ENCODE data around the gene LAT.

LAT gene

GRCh38 chr16:29023279-29024277 lies 38.7 kb downstream of the LAT start:
- Histone ChIP-seq H3K36me3 (ENCODE audit: control insufficient read depth in 2 of 2, insufficient read depth in 2 of 2, low read length in 2 of 2) (no peaks in the 10 kb centered on the region), H3K4me3 (ENCODE audit: low read length in 2 of 2) (no peak overlapping the region), H3K27me3 (ENCODE audit: control insufficient read depth in 2 of 2, insufficient read depth in 2 of 2, low read length in 2 of 2) (no peaks in the 10 kb centered on the region), H3K4me1 (ENCODE audit: control insufficient read depth in 2 of 2, insufficient read depth in 2 of 2, low read length in 2 of 2) (no peaks in the 10 kb centered on the region), H3K27ac (ENCODE audit: low read depth in 2 of 2, low read length in 2 of 2) (no peak overlapping the region), H3K9ac (ENCODE audit: low read depth in 1 of 2, low read length in 2 of 2) (no peak overlapping the region), H3K9me3 (ENCODE audit: control insufficient read depth in 2 of 2, low read length in 2 of 2) (no peaks in the 10 kb centered on the region)

DNA sequence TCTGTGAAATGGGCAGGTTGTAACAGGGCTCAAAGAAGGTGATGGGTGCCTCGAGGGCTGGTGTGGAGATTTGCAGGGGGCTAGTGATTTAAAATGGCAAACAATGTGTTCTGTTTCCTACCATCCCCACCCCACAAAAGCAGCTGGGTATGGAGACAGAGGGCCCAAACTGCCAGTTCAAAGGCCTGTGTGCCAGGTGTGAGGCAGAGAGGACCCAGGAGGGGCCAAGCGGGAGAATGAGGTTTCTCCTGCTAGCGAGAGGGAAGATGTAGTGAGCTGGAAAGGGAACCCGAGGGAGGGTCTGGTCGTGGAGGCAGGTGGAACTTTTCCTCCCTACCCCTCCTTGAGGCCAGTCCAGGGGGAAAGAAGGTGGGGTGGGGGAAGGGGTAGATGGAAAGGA lies 39.4 kb downstream of the LAT start:
- H3K9ac ChIP-seq (ENCODE audit: low read depth in 1 of 2, low read length in 2 of 2): no peak overlapping the region
- H3K9me3 ChIP-seq (ENCODE audit: control insufficient read depth in 2 of 2, low read length in 2 of 2): no peaks in the 10 kb centered on the region
- no peaks in the 10 kb centered on the region for H3K4me1 ChIP-seq (ENCODE audit: control insufficient read depth in 2 of 2, insufficient read depth in 2 of 2, low read length in 2 of 2)
- no peak overlapping the region for H3K27ac ChIP-seq (ENCODE audit: low read depth in 2 of 2, low read length in 2 of 2)
- no peak overlapping the region for H3K4me3 ChIP-seq (ENCODE audit: low read length in 2 of 2)
- no peaks in the 10 kb centered on the region for H3K36me3 ChIP-seq (ENCODE audit: control insufficient read depth in 2 of 2, insufficient read depth in 2 of 2, low read length in 2 of 2)
- H3K27me3 ChIP-seq (ENCODE audit: control insufficient read depth in 2 of 2, insufficient read depth in 2 of 2, low read length in 2 of 2): no peaks in the 10 kb centered on the region

DNA sequence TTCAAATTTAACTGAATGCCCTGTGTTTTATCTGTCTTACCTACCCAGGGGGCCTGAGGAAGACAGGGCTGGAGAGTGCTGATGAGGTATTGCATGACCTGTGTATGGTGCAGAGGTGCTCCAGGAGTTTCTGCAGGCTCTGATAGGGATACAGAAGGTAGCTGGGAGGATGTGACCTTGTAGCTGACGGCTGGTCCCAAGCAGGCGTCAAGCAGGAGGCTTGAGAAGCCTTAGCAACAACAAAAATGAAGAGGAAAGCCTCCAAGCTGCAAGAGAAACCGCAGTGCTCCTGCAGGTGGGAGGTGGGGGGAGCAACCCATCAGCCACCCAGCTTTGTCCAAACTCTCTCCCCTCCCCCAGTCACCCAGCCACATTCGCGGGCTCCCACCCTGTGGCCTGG lies 40.4 kb downstream of the LAT start:
- Histone ChIP-seq H3K27me3 (ENCODE audit: control insufficient read depth in 2 of 2, insufficient read depth in 2 of 2, low read length in 2 of 2) (no peaks in the 10 kb centered on the region), H3K9me3 (ENCODE audit: control insufficient read depth in 2 of 2, low read length in 2 of 2) (no peaks in the 10 kb centered on the region), H3K9ac (ENCODE audit: low read depth in 1 of 2, low read length in 2 of 2) (no peak overlapping the region), H3K36me3 (ENCODE audit: control insufficient read depth in 2 of 2, insufficient read depth in 2 of 2, low read length in 2 of 2) (no peaks in the 10 kb centered on the region), H3K4me1 (ENCODE audit: control insufficient read depth in 2 of 2, insufficient read depth in 2 of 2, low read length in 2 of 2) (no peaks in the 10 kb centered on the region), H3K4me3 (ENCODE audit: low read length in 2 of 2) (no peak overlapping the region), H3K27ac (ENCODE audit: low read depth in 2 of 2, low read length in 2 of 2) (no peak overlapping the region)

GRCh38 chr16:29025735-29026134 lies 40.9 kb downstream of the LAT start:
- Histone ChIP-seq H3K27me3 (ENCODE audit: control insufficient read depth in 2 of 2, insufficient read depth in 2 of 2, low read length in 2 of 2) (no peaks in the 10 kb centered on the region), H3K36me3 (ENCODE audit: control insufficient read depth in 2 of 2, insufficient read depth in 2 of 2, low read length in 2 of 2) (no peaks in the 10 kb centered on the region), H3K9me3 (ENCODE audit: control insufficient read depth in 2 of 2, low read length in 2 of 2) (no peaks in the 10 kb centered on the region), H3K27ac (ENCODE audit: low read depth in 2 of 2, low read length in 2 of 2) (no peak overlapping the region), H3K4me3 (ENCODE audit: low read length in 2 of 2) (no peak overlapping the region), H3K4me1 (ENCODE audit: control insufficient read depth in 2 of 2, insufficient read depth in 2 of 2, low read length in 2 of 2) (no peaks in the 10 kb centered on the region), H3K9ac (ENCODE audit: low read depth in 1 of 2, low read length in 2 of 2) (no peak overlapping the region)

- H3K4me3 ChIP-seq (ENCODE audit: low read length in 2 of 2): no peak overlapping the region
- H3K9me3 ChIP-seq (ENCODE audit: control insufficient read depth in 2 of 2, low read length in 2 of 2): no peaks in the 10 kb centered on the region
- no peaks in the 10 kb centered on the region for H3K4me1 ChIP-seq (ENCODE audit: control insufficient read depth in 2 of 2, insufficient read depth in 2 of 2, low read length in 2 of 2)
- no peak overlapping the region for H3K9ac ChIP-seq (ENCODE audit: low read depth in 1 of 2, low read length in 2 of 2)
- H3K27ac ChIP-seq (ENCODE audit: low read depth in 2 of 2, low read length in 2 of 2): no peak overlapping the region
- H3K36me3 ChIP-seq (ENCODE audit: control insufficient read depth in 2 of 2, insufficient read depth in 2 of 2, low read length in 2 of 2): no peaks in the 10 kb centered on the region
- no peaks in the 10 kb centered on the region for H3K27me3 ChIP-seq (ENCODE audit: control insufficient read depth in 2 of 2, insufficient read depth in 2 of 2, low read length in 2 of 2)
Observed at GRCh38 chr16:29028457-29029167, 43.8 kb downstream of the LAT start.

- H3K36me3 ChIP-seq (ENCODE audit: control insufficient read depth in 2 of 2, insufficient read depth in 2 of 2, low read length in 2 of 2): no peaks in the 10 kb centered on the region
- H3K4me3 ChIP-seq (ENCODE audit: low read length in 2 of 2): no peak overlapping the region
- H3K4me1 ChIP-seq (ENCODE audit: control insufficient read depth in 2 of 2, insufficient read depth in 2 of 2, low read length in 2 of 2): no peaks in the 10 kb centered on the region
- H3K9me3 ChIP-seq (ENCODE audit: control insufficient read depth in 2 of 2, low read length in 2 of 2): no peaks in the 10 kb centered on the region
- no peak overlapping the region for H3K9ac ChIP-seq (ENCODE audit: low read depth in 1 of 2, low read length in 2 of 2)
- no peak overlapping the region for H3K27ac ChIP-seq (ENCODE audit: low read depth in 2 of 2, low read length in 2 of 2)
- H3K27me3 ChIP-seq (ENCODE audit: control insufficient read depth in 2 of 2, insufficient read depth in 2 of 2, low read length in 2 of 2): no peaks in the 10 kb centered on the region
Observed at GRCh38 chr16:29029168-29029994, 44.5 kb downstream of the LAT start.

GRCh38 chr16:29030086-29030840 lies 45.4 kb downstream of the LAT start:
- Histone ChIP-seq H3K36me3 (ENCODE audit: control insufficient read depth in 2 of 2, insufficient read depth in 2 of 2, low read length in 2 of 2) (no peaks in the 10 kb centered on the region), H3K27me3 (ENCODE audit: control insufficient read depth in 2 of 2, insufficient read depth in 2 of 2, low read length in 2 of 2) (no peaks in the 10 kb centered on the region), H3K27ac (ENCODE audit: low read depth in 2 of 2, low read length in 2 of 2) (no peak overlapping the region), H3K4me1 (ENCODE audit: control insufficient read depth in 2 of 2, insufficient read depth in 2 of 2, low read length in 2 of 2) (no peaks in the 10 kb centered on the region), H3K4me3 (ENCODE audit: low read length in 2 of 2) (no peak overlapping the region), H3K9me3 (ENCODE audit: control insufficient read depth in 2 of 2, low read length in 2 of 2) (no peaks in the 10 kb centered on the region), H3K9ac (ENCODE audit: low read depth in 1 of 2, low read length in 2 of 2) (no peak overlapping the region)
